Caco-2 (cell line): ENCODE measurements around the gene LRP1B. TPM values are rescaled to one million over a fixed set of nuclear protein-coding genes. Genes with fewer than 3 reads are reported as not detected.

Experiments used
- BruUV-seq: library from RNA; stranded (reverse); fragments of 400-500 nt; replicated peaks from 2 replicates; lab custom pipeline; 2021; lab: Mats Ljungman, UMichigan
- CTCF ChIA-PET: fragments of 300-600 bp; sonication (Branson Sonifier 250); formaldehyde crosslinking; loops from one replicate; lab custom pipeline; 2022; ENCODE audit warnings: antibody characterized with exemption; lab: Charles Lee
- POLR2A ChIA-PET: fragments of 300-600 bp; sonication (Branson Sonifier 250); formaldehyde crosslinking; loops from one replicate; lab custom pipeline; 2022; ENCODE audit warnings: antibody characterized with exemption; lab: Charles Lee
- DNase-seq, 2 experiments: peaks; one replicate each; pipeline versions ENCODE4 v3.0.0 to v3.0.0-alpha.2; 2020 to 2022
- H3K27me3 ChIP-seq: replicated peaks from 2 replicates; pipeline ENCODE4 v1.6.0; 2011; ENCODE audit warnings: low read length; ENCODE audit not compliant: control insufficient read depth, insufficient read depth
- H3K36me3 ChIP-seq: 2 replicates; pipeline ENCODE4 v1.5.1; 2011; ENCODE audit warnings: low read length; ENCODE audit not compliant: control insufficient read depth, insufficient read depth
- H3K4me1 ChIP-seq: fragments of 250-450 bp; sonication (Bioruptor Pico); 2 replicates; pipeline ENCODE4 v1.5.1; 2020; ENCODE audit warnings: mild to moderate bottlenecking
- H3K4me3 ChIP-seq: 2 replicates; pipeline ENCODE4 v1.5.1; 2011; ENCODE audit warnings: low read depth, mild to moderate bottlenecking, control low read depth, low read length
- H3K9me3 ChIP-seq: fragments of 250-450 bp; sonication (Bioruptor Pico); 2 replicates; pipeline ENCODE4 v1.5.1; 2020; ENCODE audit warnings: mild to moderate bottlenecking, moderate library complexity
- H3K27ac Mint-ChIP-seq: one replicate; pipeline ENCODE4 v1.8.0; 2022; ENCODE audit warnings: mixed read lengths; ENCODE audit not compliant: unreplicated experiment
- H3K27me3 Mint-ChIP-seq: one replicate; pipeline ENCODE4 v1.8.0; 2022; ENCODE audit warnings: mixed read lengths; ENCODE audit not compliant: insufficient read depth, unreplicated experiment
- H3K36me3 Mint-ChIP-seq: one replicate; pipeline ENCODE4 v1.8.0; 2022; ENCODE audit warnings: mild to moderate bottlenecking, mixed read lengths; ENCODE audit not compliant: insufficient read depth, unreplicated experiment
- H3K4me1 Mint-ChIP-seq: one replicate; pipeline ENCODE4 v1.8.0; 2022; ENCODE audit warnings: low read depth, mixed read lengths; ENCODE audit not compliant: unreplicated experiment
- H3K4me3 Mint-ChIP-seq: one replicate; pipeline ENCODE4 v1.8.0; 2022; ENCODE audit warnings: mild to moderate bottlenecking, moderate library complexity, mixed read lengths; ENCODE audit not compliant: unreplicated experiment
- H3K9me3 Mint-ChIP-seq: one replicate; pipeline ENCODE4 v1.8.0; 2022; ENCODE audit warnings: mixed read lengths; ENCODE audit not compliant: unreplicated experiment
- CTCF ChIP-seq, 2 experiments: fragments of 200-600 bp in 1 of 2; IDR thresholded peaks; 1 replicate in 1 of 2; 2 replicates in 1 of 2; pipeline versions ENCODE4 v1.5.1 to v1.8.0; 2011 to 2022; ENCODE audit warnings: antibody characterized with exemption in 1 of 2, control low read depth in 1 of 2, inconsistent platforms in 1 of 2, low read depth in 1 of 2, low read length in 1 of 2, mild to moderate bottlenecking in 1 of 2, moderate library complexity in 1 of 2; ENCODE audit not compliant: insufficient read depth in 1 of 2, severe bottlenecking in 1 of 2, unreplicated experiment in 1 of 2
- intact Hi-C: fragments of 100-400 bp; cut with micrococcal nuclease; formaldehyde crosslinking; loops from one replicate; pipeline ENCODE4 v1.10.0; 2022; ENCODE audit not compliant: unreplicated experiment
- total RNA-seq: library from RNA; stranded (reverse); gene quantifications from 2 replicates; pipeline ENCODE4 v1.2.3, GENCODE V29; 2022

Gene LRP1B
- total RNA-seq, 1 experiment from 2014 or later: not detected

GRCh38 chr2:140593132-140593531 lies 1537.7 kb downstream of the LRP1B start:
- Mint-ChIP-seq H3K36me3 (no peaks in the 10 kb centered on the region), H3K27ac (no peak overlapping the region), H3K4me1 (no peaks in the 10 kb centered on the region), H3K9me3 (no peaks in the 10 kb centered on the region), H3K27me3 (peaks cover 3% of the 10 kb centered on the region), H3K4me3 (no peak overlapping the region)
- no TSS peak for BruUV-seq
- H3K4me1 ChIP-seq: no peaks in the 10 kb centered on the region
- TF ChIP-seq CTCF (IDR thresholded peaks at IDR 0.05; ENCODE audit: insufficient read depth in 1 of 2, low read depth in 1 of 2, low read length in 1 of 2, severe bottlenecking in 1 of 2, unreplicated experiment in 1 of 2): no peak
- ChIA-PET CTCF (no interaction called here), POLR2A (no interaction called here)
- no peaks in the 10 kb centered on the region for H3K36me3 ChIP-seq
- H3K27me3 ChIP-seq: no peaks in the 10 kb centered on the region
- DNase-seq: no peak
- H3K9me3 ChIP-seq: no peaks in the 10 kb centered on the region
- no peak overlapping the region for H3K4me3 ChIP-seq
- intact Hi-C loops: no loop called here

GRCh38 chr2:140589696-140590095 lies 1541.1 kb downstream of the LRP1B start:
- no TSS peak for BruUV-seq
- H3K4me1 ChIP-seq: no peaks in the 10 kb centered on the region
- no peak for DNase-seq
- no peaks in the 10 kb centered on the region for H3K36me3 ChIP-seq
- H3K9me3 ChIP-seq: no peaks in the 10 kb centered on the region
- ChIA-PET CTCF (no interaction called here), POLR2A (no interaction called here)
- Mint-ChIP-seq H3K27me3 (peaks cover 5% of the 10 kb centered on the region), H3K27ac (no peak overlapping the region), H3K4me3 (no peak overlapping the region), H3K9me3 (no peaks in the 10 kb centered on the region), H3K4me1 (no peaks in the 10 kb centered on the region), H3K36me3 (no peaks in the 10 kb centered on the region)
- intact Hi-C loops: no loop called here
- no peaks in the 10 kb centered on the region for H3K27me3 ChIP-seq
- H3K4me3 ChIP-seq: no peak overlapping the region
- no peak for TF ChIP-seq CTCF (IDR thresholded peaks at IDR 0.05; ENCODE audit: insufficient read depth in 1 of 2, low read depth in 1 of 2, low read length in 1 of 2, severe bottlenecking in 1 of 2, unreplicated experiment in 1 of 2)

GRCh38 chr2:140589273-140589672 lies 1541.5 kb downstream of the LRP1B start:
- TF ChIP-seq CTCF (IDR thresholded peaks at IDR 0.05; ENCODE audit: insufficient read depth in 1 of 2, low read depth in 1 of 2, low read length in 1 of 2, severe bottlenecking in 1 of 2, unreplicated experiment in 1 of 2): no peak
- Histone ChIP-seq H3K27me3 (no peaks in the 10 kb centered on the region), H3K4me1 (no peaks in the 10 kb centered on the region), H3K4me3 (no peak overlapping the region), H3K36me3 (no peaks in the 10 kb centered on the region), H3K9me3 (no peaks in the 10 kb centered on the region)
- Mint-ChIP-seq H3K9me3 (no peaks in the 10 kb centered on the region), H3K4me1 (no peaks in the 10 kb centered on the region), H3K4me3 (no peak overlapping the region), H3K27me3 (peaks cover 3% of the 10 kb centered on the region), H3K36me3 (no peaks in the 10 kb centered on the region), H3K27ac (no peak overlapping the region)
- BruUV-seq: no TSS peak
- ChIA-PET POLR2A (no interaction called here), CTCF (no interaction called here)
- no peak for DNase-seq
- intact Hi-C loops: no loop called here
